ENCODE results near the gene C3orf52.
A peak's percentile ranks its signal among the peaks of the same experiment; 100 is the strongest.

Gene C3orf52

GRCh38 chr3:112122870-112123269 lies 36.7 kb downstream of the C3orf52 start:
- Histone ChIP-seq H2AK5ac (ENCODE audit: low read length) (no peak overlapping the region), H3K4me3 (ENCODE audit: low read length) (no peak overlapping the region), H3K9ac (ENCODE audit: low read length) (no peak overlapping the region), H3K4me1 (ENCODE audit: control insufficient read depth, low read depth, low read length) (peaks cover 9% of the 10 kb centered on the region), H4K8ac (ENCODE audit: low read depth, low read length) (no peak overlapping the region), H3K27me3 (ENCODE audit: insufficient read depth, low read length, poor library complexity) (no peaks in the 10 kb centered on the region), H3K56ac (ENCODE audit: low read length) (no peak overlapping the region), H3K4ac (ENCODE audit: low read depth, low read length) (no peak overlapping the region), H3K79me1 (ENCODE audit: low read length) (no peaks in the 10 kb centered on the region), H3K27ac (ENCODE audit: low read depth, low read length) (no peak overlapping the region), H3K23ac (ENCODE audit: low read length) (no peak overlapping the region), H2BK5ac (ENCODE audit: low read length) (no peak overlapping the region), H4K5ac (ENCODE audit: low read length) (no peak overlapping the region), H3K4me2 (ENCODE audit: low read length) (no peak overlapping the region), H2BK15ac (replicated peaks; ENCODE audit: low read depth) (no peak overlapping the region), H2BK120ac (ENCODE audit: low read depth, low read length) (no peak overlapping the region), H3K79me2 (ENCODE audit: control insufficient read depth, insufficient read depth, low read length) (no peaks in the 10 kb centered on the region), H3K36me3 (ENCODE audit: control insufficient read depth, insufficient read depth, low read length) (no peaks in the 10 kb centered on the region), H3K18ac (ENCODE audit: low read length) (no peak overlapping the region)
- no peak for DNase-seq

GRCh38 chr3:112123548-112123947 lies 37.4 kb downstream of the C3orf52 start:
- Histone ChIP-seq H2BK5ac (ENCODE audit: low read length) (no peak overlapping the region), H3K36me3 (ENCODE audit: control insufficient read depth, insufficient read depth, low read length) (no peaks in the 10 kb centered on the region), H3K18ac (ENCODE audit: low read length) (no peak overlapping the region), H4K5ac (ENCODE audit: low read length) (no peak overlapping the region), H2BK15ac (replicated peaks; ENCODE audit: low read depth) (no peak overlapping the region), H3K79me1 (ENCODE audit: low read length) (no peaks in the 10 kb centered on the region), H3K79me2 (ENCODE audit: control insufficient read depth, insufficient read depth, low read length) (no peaks in the 10 kb centered on the region), H3K23ac (ENCODE audit: low read length) (no peak overlapping the region), H3K4me1 (ENCODE audit: control insufficient read depth, low read depth, low read length) (peaks cover 9% of the 10 kb centered on the region), H3K4me2 (ENCODE audit: low read length) (no peak overlapping the region), H3K4me3 (ENCODE audit: low read length) (no peak overlapping the region), H3K4ac (ENCODE audit: low read depth, low read length) (no peak overlapping the region), H4K8ac (ENCODE audit: low read depth, low read length) (no peak overlapping the region), H2AK5ac (ENCODE audit: low read length) (no peak overlapping the region), H3K9ac (ENCODE audit: low read length) (no peak overlapping the region), H3K27me3 (ENCODE audit: insufficient read depth, low read length, poor library complexity) (no peaks in the 10 kb centered on the region), H3K56ac (ENCODE audit: low read length) (no peak overlapping the region), H3K27ac (ENCODE audit: low read depth, low read length) (no peak overlapping the region), H2BK120ac (ENCODE audit: low read depth, low read length) (no peak overlapping the region)
- WGBS (ENCODE audit: extremely low coverage, insufficient coverage, low lambda C conversion rate): no CpG with 5 or more reads among the region's 2 CpGs
- DNase-seq: no peak

DNA sequence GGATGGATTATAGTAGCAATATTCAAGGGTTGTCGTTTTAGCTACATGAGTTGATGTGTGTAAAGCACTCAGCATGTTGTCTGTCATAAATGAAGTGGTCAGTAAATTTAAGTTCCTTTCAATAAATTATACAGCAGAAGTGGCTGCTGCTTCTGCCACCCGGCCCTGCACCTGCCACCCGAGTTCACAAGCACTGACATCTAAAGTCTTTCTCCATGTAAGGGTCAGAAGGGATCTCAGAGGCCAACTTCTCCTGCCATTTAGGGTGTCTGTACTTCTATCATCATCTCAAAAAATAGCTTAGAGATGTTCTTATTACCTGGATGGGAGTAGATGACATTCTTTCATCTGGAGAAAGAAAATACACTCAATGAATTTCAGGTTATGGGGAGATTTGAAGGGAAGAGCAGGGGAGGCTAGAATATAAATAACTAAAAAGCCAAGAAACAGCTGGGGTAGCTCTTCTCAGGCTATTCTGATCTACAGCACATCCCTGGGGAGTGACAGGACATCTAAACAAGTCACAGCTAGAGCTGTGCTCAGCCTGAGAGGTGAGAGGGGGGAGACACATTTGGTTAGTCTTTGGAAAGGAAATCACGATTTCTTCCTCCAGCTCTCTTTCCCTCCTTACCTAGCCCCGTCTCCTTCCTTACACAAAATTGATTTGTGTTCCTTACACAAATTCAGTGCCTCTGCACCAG lies 38.9 kb downstream of the C3orf52 start:
- Histone ChIP-seq H3K27me3 (ENCODE audit: insufficient read depth, low read length, poor library complexity) (no peaks in the 10 kb centered on the region), H3K9ac (ENCODE audit: low read length) (no peak overlapping the region), H3K4me3 (ENCODE audit: low read length) (no peak overlapping the region), H4K8ac (ENCODE audit: low read depth, low read length) (no peak overlapping the region), H2BK15ac (replicated peaks; ENCODE audit: low read depth) (no peak overlapping the region), H2BK120ac (ENCODE audit: low read depth, low read length) (no peak overlapping the region), H3K4me1 (ENCODE audit: control insufficient read depth, low read depth, low read length) (peaks cover 9% of the 10 kb centered on the region), H4K5ac (ENCODE audit: low read length) (no peak overlapping the region), H3K18ac (ENCODE audit: low read length) (no peak overlapping the region), H2AK5ac (ENCODE audit: low read length) (no peak overlapping the region), H2BK5ac (ENCODE audit: low read length) (no peak overlapping the region), H3K56ac (ENCODE audit: low read length) (peak overlapping the region; percentile 40), H3K4ac (ENCODE audit: low read depth, low read length) (no peak overlapping the region), H3K79me2 (ENCODE audit: control insufficient read depth, insufficient read depth, low read length) (no peaks in the 10 kb centered on the region), H3K4me2 (ENCODE audit: low read length) (no peak overlapping the region), H3K36me3 (ENCODE audit: control insufficient read depth, insufficient read depth, low read length) (no peaks in the 10 kb centered on the region), H3K79me1 (ENCODE audit: low read length) (no peaks in the 10 kb centered on the region), H3K23ac (ENCODE audit: low read length) (peak overlapping the region; percentile 83), H3K27ac (ENCODE audit: low read depth, low read length) (no peak overlapping the region)
- no CpG with 5 or more reads among the region's 5 CpGs for WGBS (ENCODE audit: extremely low coverage, insufficient coverage, low lambda C conversion rate)
- DNase-seq: peak; percentile 14

GRCh38 chr3:112126511-112126911 lies 40.3 kb downstream of the C3orf52 start:
- Histone ChIP-seq H3K79me2 (ENCODE audit: control insufficient read depth, insufficient read depth, low read length) (no peaks in the 10 kb centered on the region), H3K27ac (ENCODE audit: low read depth, low read length) (no peak overlapping the region), H2BK5ac (ENCODE audit: low read length) (no peak overlapping the region), H4K5ac (ENCODE audit: low read length) (no peak overlapping the region), H2BK15ac (replicated peaks; ENCODE audit: low read depth) (no peak overlapping the region), H3K23ac (ENCODE audit: low read length) (no peak overlapping the region), H3K9ac (ENCODE audit: low read length) (no peak overlapping the region), H3K36me3 (ENCODE audit: control insufficient read depth, insufficient read depth, low read length) (no peaks in the 10 kb centered on the region), H3K4me1 (ENCODE audit: control insufficient read depth, low read depth, low read length) (peaks cover 9% of the 10 kb centered on the region), H3K4me3 (ENCODE audit: low read length) (no peak overlapping the region), H2AK5ac (ENCODE audit: low read length) (no peak overlapping the region), H3K4me2 (ENCODE audit: low read length) (no peak overlapping the region), H3K56ac (ENCODE audit: low read length) (no peak overlapping the region), H4K8ac (ENCODE audit: low read depth, low read length) (no peak overlapping the region), H3K18ac (ENCODE audit: low read length) (no peak overlapping the region), H3K27me3 (ENCODE audit: insufficient read depth, low read length, poor library complexity) (no peaks in the 10 kb centered on the region), H3K79me1 (ENCODE audit: low read length) (no peaks in the 10 kb centered on the region), H2BK120ac (ENCODE audit: low read depth, low read length) (no peak overlapping the region), H3K4ac (ENCODE audit: low read depth, low read length) (no peak overlapping the region)
- peak; percentile 96 for DNase-seq
- WGBS (ENCODE audit: extremely low coverage, insufficient coverage, low lambda C conversion rate): no CpG with 5 or more reads among the region's 1 CpG

- Histone ChIP-seq H3K36me3 (ENCODE audit: control insufficient read depth, insufficient read depth, low read length) (no peaks in the 10 kb centered on the region), H2BK120ac (ENCODE audit: low read depth, low read length) (no peak overlapping the region)
Observed at GRCh38 chr3:112127522-112128494, 41.6 kb downstream of the C3orf52 start.

More at GRCh38 chr3:112127522-112128494, 41.6 kb downstream of the C3orf52 start:
- Histone ChIP-seq H3K79me2 (ENCODE audit: control insufficient read depth, insufficient read depth, low read length) (no peaks in the 10 kb centered on the region), H3K4me2 (ENCODE audit: low read length) (no peak overlapping the region), H3K56ac (ENCODE audit: low read length) (no peak overlapping the region), H4K8ac (ENCODE audit: low read depth, low read length) (no peak overlapping the region), H3K9ac (ENCODE audit: low read length) (no peak overlapping the region), H2BK15ac (replicated peaks; ENCODE audit: low read depth) (no peak overlapping the region), H3K23ac (ENCODE audit: low read length) (no peak overlapping the region), H3K79me1 (ENCODE audit: low read length) (no peaks in the 10 kb centered on the region), H4K5ac (ENCODE audit: low read length) (no peak overlapping the region), H3K4me3 (ENCODE audit: low read length) (no peak overlapping the region), H3K18ac (ENCODE audit: low read length) (no peak overlapping the region), H3K4ac (ENCODE audit: low read depth, low read length) (no peak overlapping the region), H3K27ac (ENCODE audit: low read depth, low read length) (no peak overlapping the region), H2BK5ac (ENCODE audit: low read length) (no peak overlapping the region), H3K27me3 (ENCODE audit: insufficient read depth, low read length, poor library complexity) (no peaks in the 10 kb centered on the region), H3K4me1 (ENCODE audit: control insufficient read depth, low read depth, low read length) (peaks cover 9% of the 10 kb centered on the region), H2AK5ac (ENCODE audit: low read length) (no peak overlapping the region)
- DNase-seq: peak; percentile 13
- WGBS (ENCODE audit: extremely low coverage, insufficient coverage, low lambda C conversion rate): no CpG with 5 or more reads among the region's 10 CpGs

All from mesendoderm (in vitro differentiated cells).